IPS-11a (cell line): ENCODE results near the gene RAD51B.
"Not testable (repeated sequence)": the region's sequence is repeated elsewhere in the genome, so short reads cannot be mapped to it uniquely, and the experiment has no call there.

Source experiments
- H3K4me3 ChIP-seq: one replicate; pipeline ENCODE4 v1.5.1; 2013; ENCODE audit warnings: low read depth, low read length, control low read depth

Gene RAD51B

GRCh38 chr14:67942080-67942710 lies 122.6 kb downstream of the RAD51B start:
- no peak overlapping the region for H3K4me3 ChIP-seq

GRCh38 chr14:67943947-67944346 lies 124.4 kb downstream of the RAD51B start:
- no peak overlapping the region for H3K4me3 ChIP-seq

- no peak overlapping the region for H3K4me3 ChIP-seq
These were observed 125.0 kb downstream of the RAD51B start for GRCh38 chr14:67944605-67945004.

GRCh38 chr14:67949771-67950170 lies 130.2 kb downstream of the RAD51B start:
- no peak overlapping the region for H3K4me3 ChIP-seq

GRCh38 chr14:67950386-67950785 lies 130.8 kb downstream of the RAD51B start:
- no peak overlapping the region for H3K4me3 ChIP-seq

GRCh38 chr14:67951529-67952135 lies 132.1 kb downstream of the RAD51B start:
- no peak overlapping the region for H3K4me3 ChIP-seq

- no peak overlapping the region for H3K4me3 ChIP-seq
These were observed 132.8 kb downstream of the RAD51B start for GRCh38 chr14:67952381-67952780.

- H3K4me3 ChIP-seq: no peak overlapping the region
These were observed 133.2 kb downstream of the RAD51B start for GRCh38 chr14:67952786-67953185.

GRCh38 chr14:67955261-67955660 lies 135.7 kb downstream of the RAD51B start:
- no peak overlapping the region for H3K4me3 ChIP-seq

- no peak overlapping the region for H3K4me3 ChIP-seq
These were observed 138.4 kb downstream of the RAD51B start for GRCh38 chr14:67957946-67958345.

- H3K4me3 ChIP-seq: no peak overlapping the region
These were observed 142.1 kb downstream of the RAD51B start for GRCh38 chr14:67961676-67962075.

- H3K4me3 ChIP-seq: no peak overlapping the region
These were observed 142.7 kb downstream of the RAD51B start for GRCh38 chr14:67962215-67962644.

GRCh38 chr14:67963545-67963944 lies 144.0 kb downstream of the RAD51B start:
- no peak overlapping the region for H3K4me3 ChIP-seq

- no peak overlapping the region for H3K4me3 ChIP-seq
These were observed 144.6 kb downstream of the RAD51B start for GRCh38 chr14:67963960-67964812.

GRCh38 chr14:67965696-67966095 lies 146.1 kb downstream of the RAD51B start:
- no peak overlapping the region for H3K4me3 ChIP-seq

GRCh38 chr14:67967206-67967605 lies 147.6 kb downstream of the RAD51B start:
- H3K4me3 ChIP-seq: no peak overlapping the region

- not testable (repeated sequence) for H3K4me3 ChIP-seq
These were observed 148.4 kb downstream of the RAD51B start for GRCh38 chr14:67967970-67968369.

GRCh38 chr14:67970923-67971322 lies 151.3 kb downstream of the RAD51B start:
- no peak overlapping the region for H3K4me3 ChIP-seq

GRCh38 chr14:67971627-67972625 lies 152.3 kb downstream of the RAD51B start:
- no peak overlapping the region for H3K4me3 ChIP-seq

GRCh38 chr14:67973436-67973835 lies 153.9 kb downstream of the RAD51B start:
- no peak overlapping the region for H3K4me3 ChIP-seq

GRCh38 chr14:67975470-67975869 lies 155.9 kb downstream of the RAD51B start:
- no peak overlapping the region for H3K4me3 ChIP-seq
